Endothelial cell of umbilical vein (primary cell): ENCODE measurements around the gene INO80C. TPM values are rescaled to one million over a fixed set of nuclear protein-coding genes. Genes with fewer than 3 reads are reported as not detected.
"Not testable (repeated sequence)": the region's sequence is repeated elsewhere in the genome, so short reads cannot be mapped to it uniquely, and the experiment has no call there.

Experiments
- BruUV-seq: library from RNA; stranded (reverse); fragments of 400-500 nt; replicated peaks from 2 replicates; lab custom pipeline; 2021; lab: Mats Ljungman, UMichigan
- CTCF ChIA-PET: fragments of 300-600, 350-600 bp; sonication (Branson Sonifier 250); formaldehyde crosslinking; loops from one replicate; lab custom pipeline; 2021; ENCODE audit warnings: antibody characterized with exemption, inconsistent platforms; lab: Charles Lee
- POLR2A ChIA-PET: fragments of 300-600, 350-600 bp; sonication (Branson Sonifier 250); formaldehyde crosslinking; loops from one replicate; lab custom pipeline; 2021; ENCODE audit warnings: antibody characterized with exemption, inconsistent platforms; lab: Charles Lee
- DNase-seq: peaks from one replicate; pipeline ENCODE4 v3.0.0-alpha.2; 2011; ENCODE audit warnings: low read depth, low spot score
- FAIRE-seq: peaks from 2 replicates; lab custom pipeline; 2011; peaks lifted over from hg19 to GRCh38; lab: Jason Lieb, UNC
- H2AFZ ChIP-seq: 2 replicates; pipeline ENCODE4 v1.6.0; 2012; ENCODE audit warnings: low read depth, low read length, control low read depth, inconsistent platforms
- H3K27ac ChIP-seq: 2 replicates; pipeline ENCODE4 v1.5.1; 2011; ENCODE audit warnings: low read depth, mild to moderate bottlenecking, control low read depth, low read length, moderate library complexity; ENCODE audit not compliant: insufficient read depth
- H3K27me3 ChIP-seq, 2 experiments: 2 replicates each; pipeline versions ENCODE4 v1.6.0 to v1.6.1; 2011; ENCODE audit warnings: low read length in 2 of 2, mixed read lengths in 1 of 2; ENCODE audit not compliant: control insufficient read depth in 2 of 2, insufficient read depth in 2 of 2
- H3K36me3 ChIP-seq, 2 experiments: 2 replicates in 1 of 2; 3 replicates in 1 of 2; pipeline ENCODE4 v1.5.1; 2011; ENCODE audit warnings: low read length in 2 of 2, mild to moderate bottlenecking in 1 of 2, moderate library complexity in 1 of 2; ENCODE audit not compliant: control insufficient read depth in 2 of 2, insufficient read depth in 2 of 2; ENCODE audit errors: extremely low read depth in 1 of 2
- H3K4me1 ChIP-seq: 3 replicates; pipeline ENCODE4 v1.5.1; 2011; ENCODE audit warnings: mild to moderate bottlenecking, low read length; ENCODE audit not compliant: control insufficient read depth, insufficient read depth; ENCODE audit errors: extremely low read depth
- H3K4me2 ChIP-seq: 2 replicates; pipeline ENCODE4 v1.6.1; 2011; ENCODE audit warnings: low read length, control low read depth, mixed read lengths; ENCODE audit not compliant: insufficient read depth
- H3K4me3 ChIP-seq, 3 experiments: fragments of 200-600 bp in 1 of 3; sonication (generic), shearing (Covaris generic) in 1 of 3; replicated peaks in 1 of 3; 2 replicates each; pipeline ENCODE4 v1.5.1; 2011 to 2016; ENCODE audit warnings: control low read depth in 3 of 3, low read length in 3 of 3, mild to moderate bottlenecking in 2 of 3, inconsistent platforms in 1 of 3, low read depth in 1 of 3, moderate library complexity in 1 of 3; ENCODE audit not compliant: insufficient read depth in 1 of 3
- H3K79me2 ChIP-seq: 2 replicates; pipeline ENCODE4 v1.6.0; 2012; ENCODE audit warnings: low read length, inconsistent platforms; ENCODE audit not compliant: control insufficient read depth, insufficient read depth
- H3K9ac ChIP-seq: replicated peaks from 2 replicates; pipeline ENCODE3; 2011; ENCODE audit warnings: low read length, control low read depth; ENCODE audit not compliant: insufficient read depth; ENCODE audit errors: extremely low read depth
- H3K9me1 ChIP-seq: replicated peaks from 3 replicates; pipeline ENCODE4 v1.6.0; 2011; ENCODE audit warnings: mild to moderate bottlenecking, low read length; ENCODE audit not compliant: control insufficient read depth, insufficient read depth; ENCODE audit errors: extremely low read depth
- H3K9me3 ChIP-seq: replicated peaks from 2 replicates; pipeline ENCODE4 v1.5.1; 2012; ENCODE audit warnings: low read length, inconsistent platforms; ENCODE audit not compliant: control insufficient read depth, insufficient read depth
- H4K20me1 ChIP-seq: replicated peaks from 2 replicates; pipeline ENCODE3; 2011; ENCODE audit warnings: mild to moderate bottlenecking, low read length; ENCODE audit not compliant: control insufficient read depth, insufficient read depth; ENCODE audit errors: extremely low read depth
- CTCF ChIP-seq, 2 donors: IDR thresholded peaks; 1 replicate in 1 of 2; 2 replicates in 1 of 2; pipeline ENCODE4 v1.5.1; 2011; ENCODE audit warnings: low read length in 2 of 2, mild to moderate bottlenecking in 2 of 2, moderate library complexity in 2 of 2, control low read depth in 1 of 2, inconsistent platforms in 1 of 2, low read depth in 1 of 2; ENCODE audit not compliant: insufficient read depth in 1 of 2; ENCODE audit errors: extremely low read depth in 1 of 2
- EZH2 ChIP-seq: IDR thresholded peaks from 2 replicates; pipeline ENCODE4 v1.6.1; 2012; ENCODE audit warnings: borderline replicate concordance, low read depth, mild to moderate bottlenecking, moderate library complexity, low read length, inconsistent platforms; ENCODE audit not compliant: severe bottlenecking
- FOS ChIP-seq: IDR thresholded peaks from 2 replicates; pipeline ENCODE4 v1.6.1; 2011; ENCODE audit warnings: mild to moderate bottlenecking, low read length, moderate library complexity, borderline replicate concordance; ENCODE audit not compliant: insufficient read depth
- GATA2 ChIP-seq: IDR thresholded peaks from 2 replicates; pipeline ENCODE4 v1.7.0; 2011; ENCODE audit warnings: low read depth, mild to moderate bottlenecking, moderate library complexity, mixed read lengths, low read length; ENCODE audit not compliant: insufficient read length, insufficient read depth
- JUN ChIP-seq: IDR thresholded peaks from 2 replicates; pipeline ENCODE4 v1.6.1; 2011; ENCODE audit warnings: borderline replicate concordance, low read depth; ENCODE audit not compliant: insufficient read length, insufficient read depth
- MAX ChIP-seq: IDR thresholded peaks from 2 replicates; pipeline ENCODE4 v1.6.1; 2011; ENCODE audit not compliant: insufficient read depth, insufficient read length
- MYC ChIP-seq: IDR thresholded peaks from one replicate; pipeline ENCODE4 v1.6.1; 2011; ENCODE audit warnings: mild to moderate bottlenecking, low read depth, low read length
- POLR2A ChIP-seq: IDR thresholded peaks from 2 replicates; pipeline ENCODE4 v1.6.1; 2012; ENCODE audit warnings: low read depth, mild to moderate bottlenecking, control low read depth, low read length
- POLR2AphosphoS5 ChIP-seq: IDR thresholded peaks from 2 replicates; pipeline ENCODE4 v1.6.1; 2012; ENCODE audit warnings: low read depth, mild to moderate bottlenecking, control low read depth, low read length, moderate library complexity; ENCODE audit not compliant: insufficient read depth
- dilution Hi-C: fragments of 300-500 bp; cut with MboI; formaldehyde crosslinking; loops from one replicate; pipeline ENCODE4 v1.15.0; 2019; ENCODE audit warnings: low sequenced_read_pairs; ENCODE audit not compliant: extremely low pct_ligation_motif_present
- intact Hi-C: fragments of 100-400 bp; cut with micrococcal nuclease; formaldehyde crosslinking; loops from one replicate; pipeline ENCODE4 v1.10.0; 2022
- polyA plus RNA-seq, 4 experiments: library from polyadenylated mRNA; depleted of rRNA in 3 of 4; stranded (reverse) in 3 of 4; unstranded in 1 of 4; fragments of >200 nt; gene quantifications; 2 replicates each; pipeline versions ENCODE4 v1.2.1 to v1.2.3, GENCODE V29; 2011 to 2012; ENCODE audit warnings: missing spikeins in 1 of 4
- total RNA-seq: library from RNA; stranded (reverse); gene quantifications from 2 replicates; pipeline ENCODE4 v1.2.3, GENCODE V29; 2021

Gene INO80C
- total and polyA plus RNA-seq, 2 donors (not counting 3 experiments of a cell fraction or from before 2014, with no cell fraction given), result 43.4 to 56.0 TPM

- TF ChIP-seq EZH2 (no peak), GATA2 (no peak), POLR2AphosphoS5 (no peak), MYC (no peak), MAX (no peak), JUN (no peak), POLR2A (no peak), CTCF (IDR thresholded peaks at IDR 0.05; ENCODE audit: extremely low read depth in 1 of 2, insufficient read depth in 1 of 2, low read depth in 1 of 2, low read length in 2 of 2) (no peak), FOS (no peak)
- POLR2A ChIA-PET, result no interaction called here
- dilution Hi-C loops (no loop called here), intact Hi-C loops (loop anchor here (5.0 kb wide), 1 partner anchor 517 kb away; the partner anchor contains the start of gene RMP24)
- Histone ChIP-seq H3K27me3 (no peaks in the 10 kb centered on the region), H3K9me1 (no peaks in the 10 kb centered on the region), H2AFZ (no peak overlapping the region), H3K4me3 (no peak overlapping the region), H3K9ac (no peak overlapping the region), H3K4me1 (peaks cover 45% of the 10 kb centered on the region), H3K79me2 (peaks cover 27% of the 10 kb centered on the region), H4K20me1 (no peaks in the 10 kb centered on the region), H3K9me3 (no peaks in the 10 kb centered on the region), H3K27ac (no peak overlapping the region), H3K36me3 (peaks cover 0 to 2% of the 10 kb centered on the region in 2 experiments), H3K4me2 (no peak overlapping the region)
- FAIRE-seq (no peak), DNase-seq (no peak)
- BruUV-seq, result no TSS peak
- CTCF ChIA-PET, result no interaction called here
Observed at GRCh38 chr18:35454803-35455202, 43.0 kb downstream of the INO80C start.

- H3K4me2 ChIP-seq, H3K9ac ChIP-seq, DNase-seq, H3K4me3 ChIP-seq, H4K20me1 ChIP-seq, H2AFZ ChIP-seq, BruUV-seq, H3K9me1 ChIP-seq, H3K27me3 ChIP-seq, dilution Hi-C loops, H3K27ac ChIP-seq, FAIRE-seq, CTCF ChIA-PET, H3K9me3 ChIP-seq, intact Hi-C loops, H3K36me3 ChIP-seq: not testable (repeated sequence)
- POLR2A ChIA-PET, result interaction anchor here (0.6 kb wide), 1 partner anchor 105 kb away, joined by 3 read pairs; no protein-coding TSS in a partner anchor
- peaks cover 28% of the 10 kb centered on the region for H3K4me1 ChIP-seq
- H3K79me2 ChIP-seq, result peaks cover 25% of the 10 kb centered on the region
Observed at GRCh38 chr18:35453065-35453464, 44.7 kb downstream of the INO80C start.
